GM20431 (cell line): ENCODE measurements around the gene SMCP.

Experiments used
- in situ Hi-C: fragments of 300-500 bp; cut with MseI, MboI; formaldehyde crosslinking; loops from one replicate; pipeline ENCODE4 v1.15.0; 2020; ENCODE audit warnings: low sequenced_read_pairs; ENCODE audit not compliant: unreplicated experiment

Gene SMCP

GRCh38 chr1:152932170-152932811 lies 54.2 kb downstream of the SMCP start:
- in situ Hi-C loops: no loop called here

GRCh38 chr1:152933196-152933595 lies 55.1 kb downstream of the SMCP start:
- in situ Hi-C loops: no loop called here
